ENCODE data around the gene GPATCH8.

GPATCH8 gene

DNA sequence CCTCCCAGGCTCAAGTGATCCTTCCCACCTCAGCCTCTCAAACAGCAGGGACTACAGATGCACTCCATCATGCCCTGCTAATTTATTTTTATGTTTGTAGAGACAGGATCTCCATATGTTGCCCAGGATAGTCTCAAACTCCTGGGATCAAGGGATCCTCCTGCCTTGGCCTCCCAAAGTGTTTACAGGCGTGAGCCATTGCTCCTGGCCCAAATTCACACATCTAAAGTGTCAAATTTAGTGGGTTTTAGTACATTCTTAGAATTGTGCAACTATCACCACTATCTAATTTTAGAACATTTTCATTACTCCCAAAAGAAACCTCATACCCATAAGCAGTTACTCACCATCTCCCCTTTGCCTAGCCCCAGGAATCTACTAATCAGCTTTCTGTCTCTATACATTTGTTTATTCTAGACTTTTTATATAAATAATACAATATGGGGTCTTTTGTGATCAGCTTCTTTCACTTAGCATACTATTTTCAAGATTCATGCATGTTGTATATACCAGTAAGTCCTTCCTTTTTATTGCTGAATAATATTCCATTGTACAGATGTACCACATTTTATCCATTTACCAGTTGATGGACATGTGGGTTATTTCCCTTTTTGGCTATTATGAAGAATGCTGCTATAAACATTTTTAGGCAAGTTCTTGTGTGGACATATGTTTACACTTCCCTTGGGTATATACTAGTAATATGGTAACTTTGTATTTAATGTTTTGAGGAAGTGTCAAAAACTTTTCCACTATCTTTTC is 88.6 kb downstream of the GPATCH8 start:
- no peak overlapping the region for H3K27ac ChIP-seq (ENCODE audit: low read length)
- H3K36me3 ChIP-seq (ENCODE audit: control insufficient read depth in 2 of 2, insufficient read depth in 2 of 2, low read length in 2 of 2) = peaks cover 2 to 4% of the 10 kb centered on the region in 2 donors
- no peaks in the 10 kb centered on the region for H3K4me1 ChIP-seq (ENCODE audit: control insufficient read depth, insufficient read depth, low read length)
- H3K27me3 ChIP-seq (ENCODE audit: control insufficient read depth in 1 of 2, insufficient read depth in 2 of 2, low read length in 2 of 2) = no peaks in the 10 kb centered on the region
- no peak overlapping the region for H3K9ac ChIP-seq (ENCODE audit: low read length in 2 of 2)
- no peaks in the 10 kb centered on the region for H3K9me3 ChIP-seq (ENCODE audit: control insufficient read depth in 2 of 2, low read length in 2 of 2)
- no peak overlapping the region for H3K4me3 ChIP-seq (ENCODE audit: low read length in 2 of 2)

DNA sequence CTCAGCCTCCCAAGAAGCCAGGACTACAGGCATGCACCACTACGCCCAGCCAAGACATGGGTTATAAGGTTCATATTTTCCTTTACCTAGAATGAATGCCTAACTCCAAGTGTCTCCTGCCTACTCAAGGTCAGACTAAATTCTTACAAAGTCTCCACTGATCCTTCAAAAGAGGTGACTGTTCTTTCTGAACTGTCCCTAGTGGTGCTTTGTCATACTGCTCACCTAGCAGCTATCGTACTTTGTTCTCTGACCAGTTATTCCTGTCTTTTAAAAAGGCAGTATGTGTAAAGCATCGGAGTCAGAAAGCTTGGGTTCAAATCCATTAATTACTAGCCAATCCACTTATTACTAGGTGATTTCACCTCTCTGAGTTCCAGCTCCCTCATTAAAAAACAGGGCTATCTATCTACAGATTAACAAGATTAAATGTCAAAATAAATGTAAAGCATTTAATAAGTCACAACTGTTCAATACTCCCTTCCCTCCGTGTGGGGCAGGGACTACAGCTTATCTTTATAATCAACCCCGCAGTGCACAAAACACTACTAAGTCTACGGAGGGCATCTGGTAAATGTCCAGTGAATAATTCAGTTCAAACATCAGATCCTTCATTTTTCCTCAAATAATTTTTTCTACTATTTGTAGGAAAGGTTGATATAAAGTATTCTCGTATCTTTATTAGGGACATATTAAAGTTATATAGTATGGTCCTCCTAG is 93.7 kb downstream of the GPATCH8 start:
- Histone ChIP-seq H3K4me1 (ENCODE audit: control insufficient read depth, insufficient read depth, low read length) (no peaks in the 10 kb centered on the region), H3K4me3 (ENCODE audit: low read length in 2 of 2) (no peak overlapping the region), H3K27ac (ENCODE audit: low read length) (no peak overlapping the region), H3K9me3 (ENCODE audit: control insufficient read depth in 2 of 2, low read length in 2 of 2) (no peaks in the 10 kb centered on the region), H3K9ac (ENCODE audit: low read length in 2 of 2) (no peak overlapping the region), H3K36me3 (ENCODE audit: control insufficient read depth in 2 of 2, insufficient read depth in 2 of 2, low read length in 2 of 2) (no peaks in the 10 kb centered on the region), H3K27me3 (ENCODE audit: control insufficient read depth in 1 of 2, insufficient read depth in 2 of 2, low read length in 2 of 2) (no peaks in the 10 kb centered on the region)

DNA sequence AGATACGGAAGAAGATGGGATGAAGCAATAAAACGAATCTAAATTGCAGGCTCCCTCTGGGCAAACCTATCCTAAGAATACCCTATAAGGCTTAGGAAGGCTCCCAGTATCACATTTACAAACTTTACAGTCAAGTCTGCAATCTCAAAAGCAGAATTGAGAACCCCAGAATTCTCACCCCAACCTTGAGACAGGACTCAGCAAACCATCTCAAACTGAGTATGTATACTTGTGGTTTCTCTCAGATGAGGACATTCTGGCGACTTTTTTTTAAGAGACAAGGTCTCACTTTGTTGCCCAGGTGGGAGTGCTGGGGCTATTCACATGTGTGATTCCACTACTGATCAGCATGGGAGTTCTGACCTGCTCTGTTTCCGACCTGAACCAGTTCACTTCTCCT is 94.4 kb downstream of the GPATCH8 start:
- Histone ChIP-seq H3K4me1 (ENCODE audit: control insufficient read depth, insufficient read depth, low read length) (no peaks in the 10 kb centered on the region), H3K9ac (ENCODE audit: low read length in 2 of 2) (no peak overlapping the region), H3K27ac (ENCODE audit: low read length) (no peak overlapping the region), H3K27me3 (ENCODE audit: control insufficient read depth in 1 of 2, insufficient read depth in 2 of 2, low read length in 2 of 2) (no peaks in the 10 kb centered on the region), H3K36me3 (ENCODE audit: control insufficient read depth in 2 of 2, insufficient read depth in 2 of 2, low read length in 2 of 2) (peaks cover 0 to 2% of the 10 kb centered on the region in 2 donors), H3K4me3 (ENCODE audit: low read length in 2 of 2) (no peak overlapping the region), H3K9me3 (ENCODE audit: control insufficient read depth in 2 of 2, low read length in 2 of 2) (no peaks in the 10 kb centered on the region)

DNA sequence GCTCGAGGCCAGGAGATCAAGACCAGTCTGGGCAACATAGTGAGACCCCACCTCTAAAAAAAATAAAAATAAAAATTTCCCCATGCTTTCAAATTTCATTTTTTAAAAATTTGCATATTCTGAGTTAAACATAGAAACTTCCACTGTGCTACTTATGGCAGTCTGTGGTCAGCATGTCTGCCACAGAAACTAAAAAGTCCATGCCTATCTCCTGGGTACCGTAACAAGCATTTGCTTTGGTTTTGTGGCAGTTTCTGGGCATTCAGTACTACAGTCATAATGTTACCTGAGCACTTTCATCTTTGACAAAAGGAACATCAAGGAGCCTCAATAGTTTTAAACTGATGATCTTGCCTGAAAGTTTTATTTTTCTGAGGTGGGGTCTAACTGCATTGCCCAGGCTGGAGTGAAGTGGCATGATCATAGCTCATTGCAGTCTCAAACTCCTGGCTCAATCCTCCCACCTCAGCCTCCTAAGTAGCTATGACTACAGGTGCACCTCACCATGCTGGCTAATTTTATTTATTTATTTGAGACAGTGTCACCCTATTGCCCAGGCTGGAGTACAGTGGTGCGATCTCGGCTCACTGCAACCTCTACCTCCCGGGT is 100.5 kb downstream of the GPATCH8 start:
- H3K36me3 ChIP-seq (ENCODE audit: control insufficient read depth in 2 of 2, insufficient read depth in 2 of 2, low read length in 2 of 2) = peaks cover 29 to 34% of the 10 kb centered on the region in 2 donors
- no peaks in the 10 kb centered on the region for H3K4me1 ChIP-seq (ENCODE audit: control insufficient read depth, insufficient read depth, low read length)
- no peak overlapping the region for H3K27ac ChIP-seq (ENCODE audit: low read length)
- no peaks in the 10 kb centered on the region for H3K9me3 ChIP-seq (ENCODE audit: control insufficient read depth in 2 of 2, low read length in 2 of 2)
- H3K27me3 ChIP-seq (ENCODE audit: control insufficient read depth in 1 of 2, insufficient read depth in 2 of 2, low read length in 2 of 2) = no peaks in the 10 kb centered on the region
- H3K9ac ChIP-seq (ENCODE audit: low read length in 2 of 2) = no peak overlapping the region
- no peak overlapping the region for H3K4me3 ChIP-seq (ENCODE audit: low read length in 2 of 2)

DNA sequence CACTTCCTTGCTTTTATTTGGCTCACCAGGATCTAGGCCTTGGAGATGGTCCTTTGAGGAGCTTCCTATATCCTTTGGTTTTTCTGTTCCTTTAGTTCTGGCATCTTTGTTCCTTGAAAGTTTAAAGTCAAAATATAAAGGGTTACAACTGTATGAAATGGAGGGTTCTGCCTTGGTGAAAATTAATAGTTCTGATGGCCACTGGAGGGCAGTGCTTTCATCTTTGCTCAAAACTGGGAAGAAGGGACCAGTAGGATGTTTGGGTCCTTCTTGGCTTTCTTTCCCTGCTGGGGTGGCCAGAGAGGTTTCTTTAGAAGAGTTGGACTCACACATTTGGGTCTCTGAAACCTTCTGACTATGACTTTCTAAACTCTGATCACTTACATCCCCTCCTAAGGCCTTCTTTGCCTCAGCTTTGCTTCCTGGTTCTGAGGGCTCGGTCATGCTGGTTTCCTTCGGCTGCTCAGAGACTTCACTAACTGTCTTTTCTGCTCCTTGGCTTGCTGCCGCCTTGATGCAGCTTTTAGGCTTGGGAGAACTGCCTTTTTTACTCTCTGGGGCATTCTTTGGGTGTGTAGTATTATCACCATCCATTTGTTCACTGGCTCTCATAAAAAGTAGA is 102.9 kb downstream of the GPATCH8 start:
- H3K27me3 ChIP-seq (ENCODE audit: control insufficient read depth in 1 of 2, insufficient read depth in 2 of 2, low read length in 2 of 2) = no peaks in the 10 kb centered on the region
- H3K27ac ChIP-seq (ENCODE audit: low read length) = no peak overlapping the region
- no peaks in the 10 kb centered on the region for H3K4me1 ChIP-seq (ENCODE audit: control insufficient read depth, insufficient read depth, low read length)
- H3K36me3 ChIP-seq (ENCODE audit: control insufficient read depth in 2 of 2, insufficient read depth in 2 of 2, low read length in 2 of 2) = peaks cover 29 to 45% of the 10 kb centered on the region in 2 donors
- no peaks in the 10 kb centered on the region for H3K9me3 ChIP-seq (ENCODE audit: control insufficient read depth in 2 of 2, low read length in 2 of 2)
- H3K4me3 ChIP-seq (ENCODE audit: low read length in 2 of 2) = no peak overlapping the region
- no peak overlapping the region for H3K9ac ChIP-seq (ENCODE audit: low read length in 2 of 2)

DNA sequence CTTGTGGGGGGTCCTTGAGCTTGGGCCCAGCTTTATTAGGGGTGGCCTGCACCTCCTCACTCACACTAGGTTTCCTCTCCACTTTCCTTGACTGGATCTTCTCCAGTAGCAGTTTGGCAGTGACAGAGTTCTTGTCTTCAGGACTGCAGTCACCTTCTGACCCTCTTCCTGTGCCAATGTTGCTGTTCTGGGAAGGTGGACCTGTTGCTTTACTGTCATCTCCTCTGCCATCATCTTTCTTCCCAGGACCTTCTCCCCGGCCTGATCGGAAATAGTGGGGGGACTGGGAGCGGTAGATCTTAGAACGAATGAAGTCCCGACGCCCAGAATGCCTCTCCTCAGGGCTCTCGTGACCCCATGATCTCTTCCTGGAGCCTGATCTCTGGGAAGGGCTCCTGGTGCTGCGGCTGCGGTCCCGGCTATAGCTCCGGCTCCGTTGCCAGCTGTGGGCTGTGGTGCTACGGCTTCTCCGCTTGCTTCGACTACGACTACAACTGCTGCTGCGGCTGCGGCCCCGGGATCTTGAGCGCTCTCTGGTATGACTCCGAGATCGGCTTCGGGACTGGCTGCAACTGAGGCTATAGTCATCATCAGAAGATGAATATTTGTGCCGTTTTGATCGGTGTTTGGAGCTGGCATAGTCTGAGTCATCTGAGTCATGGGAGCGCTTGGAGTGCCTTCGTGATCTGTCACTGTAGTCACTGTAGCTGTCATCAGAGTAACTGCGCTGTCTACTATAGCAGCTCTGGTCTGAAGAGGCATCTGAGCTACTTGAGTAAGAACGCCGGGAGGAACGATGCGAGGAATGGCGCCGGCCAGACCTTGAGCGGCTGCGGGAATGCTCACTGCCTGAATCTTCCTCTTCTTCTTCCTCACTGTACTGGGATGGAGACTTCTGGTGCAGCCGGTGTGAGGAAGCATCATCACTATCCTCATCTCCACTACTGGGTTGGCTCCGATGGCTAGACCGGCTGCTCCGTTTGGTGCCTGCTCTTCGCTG is 104.2 kb downstream of the GPATCH8 start:
- Histone ChIP-seq H3K4me1 (ENCODE audit: control insufficient read depth, insufficient read depth, low read length) (no peaks in the 10 kb centered on the region), H3K36me3 (ENCODE audit: control insufficient read depth in 2 of 2, insufficient read depth in 2 of 2, low read length in 2 of 2) (peaks cover 29 to 43% of the 10 kb centered on the region in 2 donors), H3K9me3 (ENCODE audit: control insufficient read depth in 2 of 2, low read length in 2 of 2) (no peaks in the 10 kb centered on the region), H3K27ac (ENCODE audit: low read length) (no peak overlapping the region), H3K4me3 (ENCODE audit: low read length in 2 of 2) (no peak overlapping the region), H3K27me3 (ENCODE audit: control insufficient read depth in 1 of 2, insufficient read depth in 2 of 2, low read length in 2 of 2) (no peaks in the 10 kb centered on the region), H3K9ac (ENCODE audit: low read length in 2 of 2) (no peak overlapping the region)

DNA sequence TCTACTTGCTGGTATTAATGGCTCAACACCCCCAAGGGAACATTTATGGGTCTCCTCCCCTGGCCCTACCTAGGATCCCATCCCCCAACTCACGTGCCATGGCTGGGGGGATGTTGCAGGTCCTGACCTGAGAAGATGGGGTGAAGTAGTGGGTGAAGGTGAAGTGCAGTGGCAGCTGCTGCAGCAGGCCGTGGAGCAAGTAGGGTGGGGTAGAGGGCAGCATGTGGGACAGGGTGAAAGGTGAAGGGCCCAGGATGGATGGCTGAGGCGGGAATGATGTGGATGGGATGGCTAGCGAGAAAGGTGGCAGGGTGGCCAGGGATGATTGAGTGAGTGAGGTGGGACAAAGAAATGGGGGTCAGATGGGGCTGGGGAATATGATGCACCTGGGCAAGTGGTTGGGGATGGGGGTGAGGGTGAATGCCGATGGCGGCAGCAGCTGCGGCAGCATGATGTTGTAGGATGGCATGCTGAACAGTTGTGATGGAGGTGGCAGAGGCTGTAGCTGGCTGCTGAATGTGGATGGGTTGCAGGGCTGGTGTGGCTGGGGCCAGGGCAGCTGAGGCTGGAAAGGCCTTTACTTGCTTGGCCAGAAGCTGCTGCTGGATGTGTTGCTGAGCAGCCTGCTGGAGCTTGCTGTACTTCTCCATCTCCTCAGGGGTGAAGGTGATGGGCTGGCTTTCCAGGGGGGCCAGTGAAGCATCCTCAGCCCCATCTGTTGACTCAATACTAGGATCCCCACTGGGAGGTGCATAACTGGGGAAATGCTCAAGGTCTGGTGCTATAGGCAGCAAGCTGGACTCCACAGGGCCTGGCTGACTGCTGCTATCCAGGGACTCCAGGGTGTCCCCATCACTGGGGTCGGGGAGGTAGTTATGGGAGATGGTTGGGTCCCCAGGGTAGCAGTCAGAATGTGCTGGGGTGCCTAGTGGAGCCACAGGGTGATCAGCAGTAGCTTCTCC is 105.4 kb downstream of the GPATCH8 start:
- H3K4me3 ChIP-seq (ENCODE audit: low read length in 2 of 2) = no peak overlapping the region
- H3K4me1 ChIP-seq (ENCODE audit: control insufficient read depth, insufficient read depth, low read length) = no peaks in the 10 kb centered on the region
- H3K9ac ChIP-seq (ENCODE audit: low read length in 2 of 2) = no peak overlapping the region
- H3K9me3 ChIP-seq (ENCODE audit: control insufficient read depth in 2 of 2, low read length in 2 of 2) = no peaks in the 10 kb centered on the region
- no peak overlapping the region for H3K27ac ChIP-seq (ENCODE audit: low read length)
- peaks cover 29 to 43% of the 10 kb centered on the region in 2 donors for H3K36me3 ChIP-seq (ENCODE audit: control insufficient read depth in 2 of 2, insufficient read depth in 2 of 2, low read length in 2 of 2)
- no peaks in the 10 kb centered on the region for H3K27me3 ChIP-seq (ENCODE audit: control insufficient read depth in 1 of 2, insufficient read depth in 2 of 2, low read length in 2 of 2)

DNA sequence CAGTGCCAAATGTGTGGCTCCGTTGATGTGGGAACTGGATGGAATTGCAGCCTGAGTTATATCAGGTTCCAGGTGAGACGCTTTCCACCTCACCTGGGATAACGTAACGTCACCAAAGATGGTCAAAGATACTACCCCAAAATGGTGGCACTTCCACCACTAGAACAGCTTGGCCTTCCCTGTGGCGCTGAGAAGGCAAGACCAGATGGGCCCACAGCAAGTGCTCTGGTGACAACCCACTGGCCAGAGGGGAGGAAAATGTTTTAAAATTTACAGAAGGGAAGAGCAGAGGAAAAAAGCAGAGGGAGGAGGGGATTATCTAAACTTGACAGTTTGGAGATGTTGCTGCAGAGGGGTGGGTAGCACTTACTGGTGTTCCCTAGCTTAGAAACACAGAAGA is 106.3 kb downstream of the GPATCH8 start:
- no peak overlapping the region for H3K27ac ChIP-seq (ENCODE audit: low read length)
- H3K4me3 ChIP-seq (ENCODE audit: low read length in 2 of 2) = no peak overlapping the region
- no peaks in the 10 kb centered on the region for H3K27me3 ChIP-seq (ENCODE audit: control insufficient read depth in 1 of 2, insufficient read depth in 2 of 2, low read length in 2 of 2)
- H3K9ac ChIP-seq (ENCODE audit: low read length in 2 of 2) = no peak overlapping the region
- peaks cover 29 to 43% of the 10 kb centered on the region in 2 donors for H3K36me3 ChIP-seq (ENCODE audit: control insufficient read depth in 2 of 2, insufficient read depth in 2 of 2, low read length in 2 of 2)
- H3K4me1 ChIP-seq (ENCODE audit: control insufficient read depth, insufficient read depth, low read length) = no peaks in the 10 kb centered on the region
- H3K9me3 ChIP-seq (ENCODE audit: control insufficient read depth in 2 of 2, low read length in 2 of 2) = no peaks in the 10 kb centered on the region

DNA sequence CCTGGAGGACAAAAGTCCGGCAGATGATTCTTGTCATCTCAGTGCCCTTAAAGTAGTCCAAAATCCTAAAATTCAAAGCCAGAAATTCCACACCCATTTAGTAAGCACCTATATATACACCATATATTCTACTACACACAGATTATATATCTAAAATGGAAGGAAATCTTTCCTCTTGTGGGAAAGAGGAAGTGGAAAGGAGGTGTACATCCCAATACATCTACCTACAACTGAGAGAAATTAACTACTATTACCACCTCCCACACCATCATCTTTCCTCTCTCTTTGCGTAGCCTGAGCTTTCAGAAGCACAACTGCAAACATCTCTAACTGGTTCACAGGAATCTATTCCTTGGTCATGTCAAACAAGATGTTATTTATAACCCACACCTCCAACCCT is 108.4 kb downstream of the GPATCH8 start:
- H3K4me1 ChIP-seq (ENCODE audit: control insufficient read depth, insufficient read depth, low read length) = no peaks in the 10 kb centered on the region
- no peak overlapping the region for H3K27ac ChIP-seq (ENCODE audit: low read length)
- H3K9ac ChIP-seq (ENCODE audit: low read length in 2 of 2) = no peak overlapping the region
- peaks cover 14 to 26% of the 10 kb centered on the region in 2 donors for H3K36me3 ChIP-seq (ENCODE audit: control insufficient read depth in 2 of 2, insufficient read depth in 2 of 2, low read length in 2 of 2)
- H3K4me3 ChIP-seq (ENCODE audit: low read length in 2 of 2) = no peak overlapping the region
- H3K9me3 ChIP-seq (ENCODE audit: control insufficient read depth in 2 of 2, low read length in 2 of 2) = no peaks in the 10 kb centered on the region
- H3K27me3 ChIP-seq (ENCODE audit: control insufficient read depth in 1 of 2, insufficient read depth in 2 of 2, low read length in 2 of 2) = no peaks in the 10 kb centered on the region
